ENCODE data around the gene TRAF3IP1.

DNA sequence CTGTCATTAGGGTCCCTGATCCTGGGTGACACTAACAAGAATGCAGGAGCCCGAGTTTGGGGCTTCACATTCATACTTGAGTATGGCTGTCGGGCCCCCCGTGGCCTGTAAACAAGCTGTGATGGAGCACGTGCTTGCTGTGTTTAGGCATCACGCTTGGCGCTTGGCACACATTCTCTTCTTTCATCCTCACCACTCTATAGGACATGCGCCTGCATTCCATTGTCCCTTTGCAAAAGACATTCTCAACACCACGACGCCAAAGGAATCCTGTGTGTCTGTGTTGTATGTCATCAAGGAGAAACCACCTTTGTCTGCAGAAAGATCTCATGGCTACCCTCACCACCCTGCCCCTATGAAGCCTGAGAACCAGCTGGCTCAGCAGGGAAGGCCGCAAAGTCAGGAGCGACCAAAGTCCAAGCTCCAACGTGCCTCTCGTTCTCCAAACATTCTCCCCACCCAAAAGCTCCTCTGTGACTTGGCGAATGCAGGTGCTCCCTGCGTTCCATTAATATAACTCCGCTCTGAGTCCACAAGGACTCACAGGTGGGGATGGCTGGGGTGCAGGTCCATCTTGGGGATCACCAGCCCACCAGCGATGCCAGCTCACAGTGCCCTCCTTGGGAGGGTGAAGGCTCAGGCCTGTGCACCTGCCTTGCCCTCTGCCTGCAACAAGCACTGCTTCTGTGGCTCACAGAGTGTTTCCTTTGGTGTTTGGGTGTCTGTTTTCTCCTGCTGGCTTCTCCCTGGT lies 25.8 kb upstream of the TRAF3IP1 start:
- no peak for TF ChIP-seq CTCF (IDR thresholded peaks at IDR 0.05)
- no peak for TF ChIP-seq POLR2A (IDR thresholded peaks at IDR 0.05)
